A673 (cell line): ENCODE results near the gene CEP68. TPM values are rescaled to one million over a fixed set of nuclear protein-coding genes. Genes with fewer than 3 reads are reported as not detected.

Source experiments
- BruUV-seq: library from RNA; stranded (reverse); fragments of 400-500 nt; replicated peaks from 2 replicates; lab custom pipeline; 2021; lab: Mats Ljungman, UMichigan
- CTCF ChIA-PET: fragments of 300-600 bp; sonication (Branson Sonifier 250); formaldehyde crosslinking; loops from one replicate; lab custom pipeline; 2022; ENCODE audit warnings: antibody characterized with exemption; lab: Charles Lee
- POLR2A ChIA-PET: fragments of 300-600 bp; sonication (Branson Sonifier 250); formaldehyde crosslinking; loops from one replicate; lab custom pipeline; 2022; ENCODE audit warnings: antibody characterized with exemption; ENCODE audit not compliant: low non-redundant PET; lab: Charles Lee
- DNase-seq: peaks from one replicate; pipeline ENCODE4 v3.0.0-alpha.2; 2015; ENCODE audit warnings: low spot score
- H3K27ac ChIP-seq: fragments of 200-600 bp; sonication (generic); 2 replicates; pipeline ENCODE4 v1.5.1; 2016; ENCODE audit warnings: mixed run types, low read depth, mild to moderate bottlenecking, mixed read lengths, antibody characterized with exemption, low read length; ENCODE audit not compliant: poor library complexity, severe bottlenecking
- H3K27me3 ChIP-seq: fragments of 200-600 bp; sonication (generic); replicated peaks from 2 replicates; pipeline ENCODE4 v1.6.1; 2017; ENCODE audit warnings: mixed run types, low read depth, mild to moderate bottlenecking, mixed read lengths, antibody characterized with exemption, low read length; ENCODE audit not compliant: insufficient read depth, poor library complexity
- H3K36me3 ChIP-seq: fragments of 200-600 bp; sonication (generic); 2 replicates; pipeline ENCODE4 v1.6.1; 2016; ENCODE audit warnings: mixed run types, mild to moderate bottlenecking, mixed read lengths, antibody characterized with exemption, low read length; ENCODE audit not compliant: insufficient read depth, poor library complexity, severe bottlenecking
- H3K4me1 ChIP-seq: fragments of 200-600 bp; sonication (generic); 2 replicates; pipeline ENCODE4 v1.6.1; 2017; ENCODE audit warnings: mixed run types, mild to moderate bottlenecking, mixed read lengths, antibody characterized with exemption, low read length; ENCODE audit not compliant: insufficient read depth, poor library complexity, severe bottlenecking
- H3K4me3 ChIP-seq: fragments of 200-600 bp; sonication (generic); 2 replicates; pipeline ENCODE4 v1.5.1; 2016; ENCODE audit warnings: low read depth, mixed run types, mild to moderate bottlenecking, mixed read lengths, low read length; ENCODE audit not compliant: poor library complexity, severe bottlenecking
- H3K9me3 ChIP-seq: fragments of 200-600 bp; sonication (generic); 2 replicates; pipeline ENCODE4 v1.6.1; 2016; ENCODE audit warnings: mixed run types, low read depth, mild to moderate bottlenecking, mixed read lengths, antibody characterized with exemption, low read length; ENCODE audit not compliant: poor library complexity, severe bottlenecking
- EZH2 ChIP-seq: fragments of 200-600 bp; sonication (generic); IDR thresholded peaks from 2 replicates; pipeline ENCODE4 v1.6.1; 2017; ENCODE audit warnings: borderline replicate concordance, low read depth, mild to moderate bottlenecking, mixed read lengths, antibody characterized with exemption, low read length; ENCODE audit not compliant: poor library complexity, severe bottlenecking
- intact Hi-C: fragments of 100-400 bp; cut with micrococcal nuclease; formaldehyde crosslinking; loops from one replicate; pipeline ENCODE4 v1.10.0; 2022; ENCODE audit not compliant: unreplicated experiment
- total RNA-seq: library from RNA; stranded (reverse); gene quantifications from 2 replicates; pipeline ENCODE4 v1.2.3, GENCODE V29; 2021
- TF ChIP-seq, protein P1 (sequence below): fragments of 300-800, 200-600 bp; sonication (generic); conservative IDR thresholded peaks from 2 replicates; pipeline ENCODE4 v1.5.1; 2017; ENCODE audit warnings: low read depth, mild to moderate bottlenecking, antibody characterized with exemption, low read length, moderate library complexity, mixed read lengths

Gene CEP68
- total RNA-seq, 1 experiment from 2014 or later: 10.1 TPM

DNA sequence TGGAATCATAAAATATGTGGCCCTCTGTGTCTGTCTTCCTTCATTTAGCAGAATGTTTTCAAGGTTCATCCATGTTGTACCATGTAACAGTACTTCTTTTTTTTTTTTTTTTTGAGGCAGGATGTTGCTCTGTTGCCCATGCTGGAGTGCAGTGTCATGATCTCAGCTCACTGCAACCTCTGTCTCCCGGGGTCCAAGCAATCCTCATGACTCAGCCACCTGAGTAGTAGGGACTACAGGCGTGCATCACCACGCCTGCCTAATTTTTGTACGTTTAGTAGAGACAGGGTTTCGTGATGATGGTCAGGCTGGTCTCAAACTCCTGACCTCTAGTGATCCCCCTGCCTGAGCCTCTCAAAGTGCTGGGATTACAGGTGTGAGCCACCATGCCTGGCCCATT is 42.5 kb downstream of the CEP68 start:
- Histone ChIP-seq H3K36me3 (peaks cover 50% of the 10 kb centered on the region), H3K27me3 (no peaks in the 10 kb centered on the region), H3K4me3 (no peak overlapping the region), H3K4me1 (no peaks in the 10 kb centered on the region), H3K9me3 (no peaks in the 10 kb centered on the region), H3K27ac (no peak overlapping the region)
- ChIA-PET POLR2A (no interaction called here), CTCF (no interaction called here)
- TF ChIP-seq, protein P1, sequence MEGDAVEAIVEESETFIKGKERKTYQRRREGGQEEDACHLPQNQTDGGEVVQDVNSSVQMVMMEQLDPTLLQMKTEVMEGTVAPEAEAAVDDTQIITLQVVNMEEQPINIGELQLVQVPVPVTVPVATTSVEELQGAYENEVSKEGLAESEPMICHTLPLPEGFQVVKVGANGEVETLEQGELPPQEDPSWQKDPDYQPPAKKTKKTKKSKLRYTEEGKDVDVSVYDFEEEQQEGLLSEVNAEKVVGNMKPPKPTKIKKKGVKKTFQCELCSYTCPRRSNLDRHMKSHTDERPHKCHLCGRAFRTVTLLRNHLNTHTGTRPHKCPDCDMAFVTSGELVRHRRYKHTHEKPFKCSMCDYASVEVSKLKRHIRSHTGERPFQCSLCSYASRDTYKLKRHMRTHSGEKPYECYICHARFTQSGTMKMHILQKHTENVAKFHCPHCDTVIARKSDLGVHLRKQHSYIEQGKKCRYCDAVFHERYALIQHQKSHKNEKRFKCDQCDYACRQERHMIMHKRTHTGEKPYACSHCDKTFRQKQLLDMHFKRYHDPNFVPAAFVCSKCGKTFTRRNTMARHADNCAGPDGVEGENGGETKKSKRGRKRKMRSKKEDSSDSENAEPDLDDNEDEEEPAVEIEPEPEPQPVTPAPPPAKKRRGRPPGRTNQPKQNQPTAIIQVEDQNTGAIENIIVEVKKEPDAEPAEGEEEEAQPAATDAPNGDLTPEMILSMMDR: no peak
- TF ChIP-seq EZH2: no peak
- DNase-seq: no peak
- BruUV-seq: no TSS peak
- intact Hi-C loops: no loop called here

- Histone ChIP-seq H3K4me3 (no peak overlapping the region), H3K27me3 (no peaks in the 10 kb centered on the region), H3K36me3 (peaks cover 56% of the 10 kb centered on the region), H3K4me1 (no peaks in the 10 kb centered on the region), H3K27ac (no peak overlapping the region), H3K9me3 (no peaks in the 10 kb centered on the region)
- ChIA-PET POLR2A (no interaction called here), CTCF (no interaction called here)
- DNase-seq: no peak
- TF ChIP-seq, protein P1: no peak
- no peak for TF ChIP-seq EZH2
- intact Hi-C loops: no loop called here
- BruUV-seq: no TSS peak
These were observed 44.9 kb downstream of the CEP68 start for GRCh38 chr2:65101071-65101470.

- H3K27ac ChIP-seq: no peak overlapping the region
- CTCF ChIA-PET: no interaction called here
- no peak overlapping the region for H3K4me3 ChIP-seq
- H3K36me3 ChIP-seq: peaks cover 39% of the 10 kb centered on the region
- no peaks in the 10 kb centered on the region for H3K4me1 ChIP-seq
- TF ChIP-seq, protein P1: no peak
- DNase-seq: no peak
- intact Hi-C loops: no loop called here
- H3K9me3 ChIP-seq: no peaks in the 10 kb centered on the region
- BruUV-seq: no TSS peak
- POLR2A ChIA-PET: no interaction called here
- no peaks in the 10 kb centered on the region for H3K27me3 ChIP-seq
These were observed 46.9 kb downstream of the CEP68 start for GRCh38 chr2:65103013-65103715.
